Hematopoietic multipotent progenitor cell treated with erythropoietin and hydrocortisone succinate and interleukin-3 and kit ligand, for 8 days (in vitro differentiated cells): ENCODE data around the gene DLX3.

Experiments
- DNase-seq: peaks from one replicate; pipeline ENCODE4 v3.0.0-alpha.2; 2015

DLX3 gene

GRCh38 chr17:49991409-49991808, 3.6 kb downstream of the DLX3 start:
- no peak for DNase-seq

GRCh38 chr17:49990921-49991320, 4.1 kb downstream of the DLX3 start:
- no peak for DNase-seq

GRCh38 chr17:49990331-49990730, 4.7 kb downstream of the DLX3 start:
- DNase-seq, result no peak

GRCh38 chr17:49989518-49989880, 5.5 kb downstream of the DLX3 start:
- no peak for DNase-seq

GRCh38 chr17:49987681-49988441, 7.2 kb downstream of the DLX3 start:
- DNase-seq, result no peak

- DNase-seq, result no peak
These were observed 7.8 kb downstream of the DLX3 start for GRCh38 chr17:49987290-49987585.

GRCh38 chr17:49986396-49987289, 8.4 kb downstream of the DLX3 start:
- no peak for DNase-seq

GRCh38 chr17:49985310-49985990, 9.6 kb downstream of the DLX3 start:
- DNase-seq, result no peak

- no peak for DNase-seq
These were observed 10.2 kb downstream of the DLX3 start for GRCh38 chr17:49984776-49985175.

GRCh38 chr17:49984283-49984682, 10.7 kb downstream of the DLX3 start:
- DNase-seq, result no peak

GRCh38 chr17:49980703-49981197, 14.3 kb downstream of the DLX3 start:
- DNase-seq, result no peak

- DNase-seq, result no peak
These were observed 15.1 kb downstream of the DLX3 start for GRCh38 chr17:49979748-49980479.

GRCh38 chr17:49978501-49978900, 16.5 kb downstream of the DLX3 start:
- no peak for DNase-seq

GRCh38 chr17:49977463-49978389, 17.3 kb downstream of the DLX3 start:
- DNase-seq, result no peak

- DNase-seq, result no peak
These were observed 18.2 kb downstream of the DLX3 start for GRCh38 chr17:49976828-49977202.

- no peak for DNase-seq
These were observed 18.7 kb downstream of the DLX3 start for GRCh38 chr17:49976163-49976827.

GRCh38 chr17:49975531-49975930, 19.5 kb downstream of the DLX3 start:
- no peak for DNase-seq

- no peak for DNase-seq
These were observed 21.8 kb downstream of the DLX3 start for GRCh38 chr17:49973271-49973615.

GRCh38 chr17:49972486-49973270, 22.3 kb downstream of the DLX3 start:
- DNase-seq, result no peak

- DNase-seq, result no peak
These were observed 23.1 kb downstream of the DLX3 start for GRCh38 chr17:49971848-49972485.
